HepG2 (cell line): ENCODE measurements around the gene YBX2. TPM values are rescaled to one million over a fixed set of nuclear protein-coding genes. Genes with fewer than 3 reads are reported as not detected.

Experiments used
- ATF7 ChIP-seq, 2 experiments: fragments of 450-650 bp in 1 of 2; sonication (generic) in 1 of 2; formaldehyde crosslinking in 1 of 2; IDR thresholded peaks; 2 replicates each; pipeline versions ENCODE4 v1.4.0 to v1.6.1; 2016 to 2020; ENCODE audit warnings: antibody characterized with exemption in 1 of 2, mild to moderate bottlenecking in 1 of 2, missing genetic modification reagents in 1 of 2
- BATF2 ChIP-seq: sonication (generic); formaldehyde crosslinking; IDR thresholded peaks from 2 replicates; pipeline ENCODE4 v1.8.0; 2022; ENCODE audit warnings: mild to moderate bottlenecking, missing genetic modification reagents, moderate library complexity
- GLI4 ChIP-seq: sonication (generic); formaldehyde crosslinking; IDR thresholded peaks from 2 replicates; pipeline ENCODE4 v1.5.1; 2020; ENCODE audit warnings: missing genetic modification reagents, mild to moderate bottlenecking, moderate library complexity, borderline replicate concordance
- HNF1A ChIP-seq, 2 experiments: sonication (generic) in 1 of 2; formaldehyde crosslinking in 1 of 2; IDR thresholded peaks; 2 replicates each; pipeline versions ENCODE4 v1.4.0 to v1.6.1; 2016 to 2020; ENCODE audit warnings: borderline replicate concordance in 1 of 2, low read depth in 1 of 2, mild to moderate bottlenecking in 1 of 2, missing genetic modification reagents in 1 of 2
- MED8 ChIP-seq: sonication (generic); formaldehyde crosslinking; IDR thresholded peaks from 2 replicates; pipeline ENCODE4 v1.8.1; 2023; ENCODE audit warnings: mild to moderate bottlenecking, missing genetic modification reagents; ENCODE audit not compliant: insufficient replicate concordance
- MXI1 ChIP-seq: IDR thresholded peaks from 3 replicates; pipeline ENCODE4 v1.6.1; 2012; ENCODE audit warnings: low read depth, low read length, inconsistent platforms, borderline replicate concordance
- POLR2G ChIP-seq: fragments of 200-400 bp; formaldehyde crosslinking; IDR thresholded peaks from 2 replicates; pipeline ENCODE4 v1.6.1; 2018; ENCODE audit warnings: mild to moderate bottlenecking, low read depth, low read length, moderate library complexity
- RFXANK ChIP-seq: IDR thresholded peaks from 2 replicates; pipeline ENCODE4 v1.6.1; 2016
- ZFP36L1 ChIP-seq: sonication (generic); formaldehyde crosslinking; IDR thresholded peaks from 2 replicates; pipeline ENCODE4 v1.8.0; 2022; ENCODE audit warnings: mild to moderate bottlenecking, missing genetic modification reagents, moderate library complexity
- ZFP36L2 ChIP-seq: sonication (generic); formaldehyde crosslinking; IDR thresholded peaks from 2 replicates; pipeline ENCODE4 v1.4.0; 2020; ENCODE audit warnings: missing genetic modification reagents
- ZNF274 ChIP-seq: sonication (generic); formaldehyde crosslinking; IDR thresholded peaks from 2 replicates; pipeline ENCODE4 v1.5.1; 2020; ENCODE audit warnings: mild to moderate bottlenecking, missing genetic modification reagents
- ZNF441 ChIP-seq: sonication (generic); formaldehyde crosslinking; IDR thresholded peaks from 2 replicates; pipeline ENCODE4 v1.7.0; 2021; ENCODE audit warnings: missing genetic modification reagents, borderline replicate concordance
- ZNF576 ChIP-seq: sonication (generic); formaldehyde crosslinking; IDR thresholded peaks from 2 replicates; pipeline ENCODE4 v1.4.0; 2020; ENCODE audit warnings: mild to moderate bottlenecking, missing genetic modification reagents
- ZNF607 ChIP-seq: sonication (generic); formaldehyde crosslinking; IDR thresholded peaks from 2 replicates; pipeline ENCODE4 v1.5.1; 2020; ENCODE audit warnings: missing genetic modification reagents, mild to moderate bottlenecking, borderline replicate concordance
- ZNF687 ChIP-seq: sonication (generic); formaldehyde crosslinking; IDR thresholded peaks from 2 replicates; pipeline ENCODE4 v1.5.1; 2020; ENCODE audit warnings: mild to moderate bottlenecking, missing genetic modification reagents, moderate library complexity
- polyA plus RNA-seq, 8 experiments: library from polyadenylated mRNA; depleted of rRNA in 3 of 8; stranded (reverse) in 7 of 8; unstranded in 1 of 8; fragments of >200 nt; fragmentation: Illumina TruSeq in 4 of 8; extraction: Trizol in 4 of 8; gene quantifications; 2 replicates each; pipeline versions ENCODE4 v1.2.1 to v1.2.3, GENCODE V29; 2011 to 2016; ENCODE audit warnings: low read depth in 4 of 8, missing spikeins in 1 of 8, mixed read lengths in 1 of 8; ENCODE audit not compliant: insufficient read depth in 1 of 8
- total RNA-seq, 5 experiments: library from RNA; depleted of rRNA; stranded (reverse); fragments of >200 nt; fragmentation: Illumina TruSeq; extraction: Trizol; gene quantifications; 2 replicates each; pipeline ENCODE4 v1.2.3, GENCODE V29; 2016; ENCODE audit warnings: low read depth in 1 of 5

Gene YBX2
- total and polyA plus RNA-seq, 2 of the 13 experiments (the other 11 are each of a cell fraction or from before 2014, with no cell fraction given) = 0.12 to 0.22 TPM

GRCh38 chr17:7306911-7307685 is 12.7 kb upstream of the YBX2 start, which contains the start of gene EIF5A (continued):
- TF ChIP-seq HNF1A (IDR thresholded peaks at IDR 0.05; ENCODE audit: low read depth) (0 out of 2 replicates have a peak, but pooled peaks have one; percentile 9), HNF1A (CRISPR knock-in tag; IDR thresholded peaks at IDR 0.05; ENCODE audit: borderline replicate concordance) (peak; percentile 24; the same call in 1 of the 2 replicates), GLI4 (CRISPR knock-in tag) (peak; percentile 74; the same call in 1 of the 2 replicates), RFXANK (CRISPR knock-in tag) (no peak), ZNF576 (CRISPR knock-in tag) (no peak), ZNF441 (CRISPR knock-in tag) (peak; percentile 61; the same call in 1 of the 2 replicates), ATF7 (IDR thresholded peaks at IDR 0.05) (no peak), ATF7 (CRISPR knock-in tag; IDR thresholded peaks at IDR 0.05) (0 out of 2 replicates have a peak, but pooled peaks have one; percentile 53), ZFP36L2 (CRISPR knock-in tag) (no peak), MED8 (CRISPR knock-in tag) (no peak), ZNF274 (CRISPR knock-in tag) (0 out of 2 replicates have a peak, but pooled peaks have one; percentile 61), BATF2 (no peak), ZNF687 (CRISPR knock-in tag) (peak; percentile 73), ZNF607 (peak; percentile 61; the same call in 1 of the 2 replicates), ZFP36L1 (CRISPR knock-in tag) (no peak), MXI1 (peak; percentile 78; the same call in 2 of the 3 replicates), POLR2G (peak; percentile 87)
